SK-N-SH treated with all-trans-retinoic acid at 6 μM for 48 hours (cell line): Measurements from ENCODE around the gene MAFF.

Experiments used
- ATAC-seq: fragments of 200-7000 bp; cut with Tn5 transposase; 3 replicates; pipeline ENCODE4 v1.9.1; 2020; ENCODE audit warnings: mild to moderate bottlenecking, moderate library complexity
- OSR1 ChIP-seq: fragments of 250-450 bp; sonication (Bioruptor Pico); IDR thresholded peaks from 2 replicates; pipeline ENCODE4 v1.8.0; 2022; ENCODE audit warnings: moderate library complexity, mild to moderate bottlenecking, inconsistent platforms
- POU6F1 ChIP-seq: fragments of 250-450 bp; sonication (Bioruptor Pico); IDR thresholded peaks from 2 replicates; pipeline ENCODE4 v1.8.0; 2021; ENCODE audit warnings: low read depth, mild to moderate bottlenecking, moderate library complexity, borderline replicate concordance
- PPARA ChIP-seq: fragments of 250-450 bp; sonication (Bioruptor Pico); IDR thresholded peaks from 2 replicates; pipeline ENCODE4 v1.5.0; 2020; ENCODE audit warnings: mild to moderate bottlenecking, borderline replicate concordance
- SNAI2 ChIP-seq: fragments of 250-450 bp; sonication (Bioruptor Pico); IDR thresholded peaks from 2 replicates; pipeline ENCODE4 v1.5.0; 2020; ENCODE audit warnings: mild to moderate bottlenecking, moderate library complexity
- ZC3H10 ChIP-seq: fragments of 250-450 bp; sonication (Bioruptor Pico); IDR thresholded peaks from 2 replicates; pipeline ENCODE4 v1.5.1; 2021; ENCODE audit warnings: mild to moderate bottlenecking, moderate library complexity
- ZNF70 ChIP-seq: fragments of 450-650 bp; formaldehyde crosslinking; IDR thresholded peaks from 2 replicates; pipeline ENCODE4 v1.5.0; 2020; ENCODE audit warnings: mild to moderate bottlenecking, moderate library complexity

Gene MAFF

GRCh38 chr22:38264322-38264843, 62.6 kb downstream of the MAFF start:
- TF ChIP-seq POU6F1 (CRISPR knock-in tag) (no peak), PPARA (CRISPR knock-in tag) (no peak), ZC3H10 (CRISPR knock-in tag) (no peak), SNAI2 (CRISPR knock-in tag) (no peak), OSR1 (CRISPR knock-in tag) (no peak), ZNF70 (CRISPR knock-in tag) (no peak)
- no peak for ATAC-seq
